Upper lobe of right lung (tissue), 1 donor: ENCODE data around the gene NAGS. TPM values are rescaled to one million over a fixed set of nuclear protein-coding genes. Genes with fewer than 3 reads are reported as not detected.
"Not testable (repeated sequence)": the region's sequence is repeated elsewhere in the genome, so short reads cannot be mapped to it uniquely, and the experiment has no call there.

Experiments
- ATAC-seq: fragments of 200-7000 bp; cut with Tn5 transposase; one replicate; pipeline ENCODE4 v1.9.1; 2020; ENCODE audit warnings: mild to moderate bottlenecking, moderate library complexity
- DNase-seq: peaks from one replicate; pipeline ENCODE4 v3.0.0-alpha.2; 2020
- H3K27ac ChIP-seq: fragments of 200-600 bp; one replicate; pipeline ENCODE4 v1.8.0; 2022
- H3K27me3 ChIP-seq: fragments of 200-600 bp; one replicate; pipeline ENCODE4 v1.8.0; 2022; ENCODE audit warnings: mild to moderate bottlenecking
- H3K36me3 ChIP-seq: fragments of 200-600 bp; one replicate; pipeline ENCODE4 v1.8.0; 2022
- H3K4me1 ChIP-seq: fragments of 200-600 bp; one replicate; pipeline ENCODE4 v1.8.0; 2022
- H3K4me3 ChIP-seq: fragments of 200-600 bp; one replicate; pipeline ENCODE4 v1.8.0; 2022; ENCODE audit warnings: mild to moderate bottlenecking
- H3K9me3 ChIP-seq: fragments of 200-600 bp; one replicate; pipeline ENCODE4 v1.8.0; 2022
- intact Hi-C: fragments of 100-400 bp; cut with DNase I; formaldehyde crosslinking; loops from one replicate; pipeline ENCODE4 v1.11.0; 2022
- total RNA-seq: library from RNA; stranded (reverse); fragmentation: NEBNext Ultra II Directional; extraction: Animal tissue kit (Norgen Biotek cat#: 25700); gene quantifications from one replicate; pipeline ENCODE4 v1.2.1, GENCODE V29; 2021
- TF ChIP-seq, protein P1 (sequence below): fragments of 200-600 bp; IDR thresholded peaks from one replicate; pipeline ENCODE4 v1.8.0; 2022; ENCODE audit warnings: antibody characterized with exemption
- donor health status: DM: no; HTN: yes; CAD: no; lungs with severe emphysema.

NAGS gene
- total RNA-seq, 1 donor from 2014 or later = 7.1 TPM

DNA sequence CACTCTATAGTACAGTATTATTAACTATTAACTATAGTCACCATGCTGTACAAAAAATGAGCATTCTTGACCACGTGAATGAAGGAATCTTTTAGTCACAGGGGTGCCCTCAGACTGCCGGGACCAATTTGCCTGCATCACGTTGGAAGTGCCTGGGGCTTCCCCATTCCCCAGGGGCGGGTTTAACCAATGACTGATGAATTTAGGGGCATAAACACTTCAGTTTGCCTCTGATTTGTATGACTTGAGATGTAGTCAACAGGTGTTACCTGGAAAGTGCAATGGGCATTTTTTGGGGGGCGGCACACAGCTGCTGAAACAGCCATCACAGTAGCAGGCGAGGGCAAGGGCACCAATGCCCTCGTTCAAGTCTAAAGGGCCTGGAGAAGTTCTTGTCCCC, 41.9 kb upstream of the NAGS start:
- H3K9me3 ChIP-seq = no peaks in the 10 kb centered on the region
- DNase-seq (no peak), ATAC-seq (no peak)
- intact Hi-C loops = no loop called here
- H3K4me3 ChIP-seq = no peak overlapping the region
- no peaks in the 10 kb centered on the region for H3K4me1 ChIP-seq
- no peaks in the 10 kb centered on the region for H3K36me3 ChIP-seq
- no peak overlapping the region for H3K27ac ChIP-seq
- TF ChIP-seq, protein P1, sequence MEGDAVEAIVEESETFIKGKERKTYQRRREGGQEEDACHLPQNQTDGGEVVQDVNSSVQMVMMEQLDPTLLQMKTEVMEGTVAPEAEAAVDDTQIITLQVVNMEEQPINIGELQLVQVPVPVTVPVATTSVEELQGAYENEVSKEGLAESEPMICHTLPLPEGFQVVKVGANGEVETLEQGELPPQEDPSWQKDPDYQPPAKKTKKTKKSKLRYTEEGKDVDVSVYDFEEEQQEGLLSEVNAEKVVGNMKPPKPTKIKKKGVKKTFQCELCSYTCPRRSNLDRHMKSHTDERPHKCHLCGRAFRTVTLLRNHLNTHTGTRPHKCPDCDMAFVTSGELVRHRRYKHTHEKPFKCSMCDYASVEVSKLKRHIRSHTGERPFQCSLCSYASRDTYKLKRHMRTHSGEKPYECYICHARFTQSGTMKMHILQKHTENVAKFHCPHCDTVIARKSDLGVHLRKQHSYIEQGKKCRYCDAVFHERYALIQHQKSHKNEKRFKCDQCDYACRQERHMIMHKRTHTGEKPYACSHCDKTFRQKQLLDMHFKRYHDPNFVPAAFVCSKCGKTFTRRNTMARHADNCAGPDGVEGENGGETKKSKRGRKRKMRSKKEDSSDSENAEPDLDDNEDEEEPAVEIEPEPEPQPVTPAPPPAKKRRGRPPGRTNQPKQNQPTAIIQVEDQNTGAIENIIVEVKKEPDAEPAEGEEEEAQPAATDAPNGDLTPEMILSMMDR = no peak
- H3K27me3 ChIP-seq = peaks cover 8% of the 10 kb centered on the region

GRCh38 chr17:43966276-43966675, 38.1 kb upstream of the NAGS start:
- intact Hi-C loops = no loop called here
- H3K27ac ChIP-seq = no peak overlapping the region
- no peaks in the 10 kb centered on the region for H3K4me1 ChIP-seq
- DNase-seq (no peak), ATAC-seq (no peak)
- H3K36me3 ChIP-seq = no peaks in the 10 kb centered on the region
- TF ChIP-seq, protein P1 = no peak
- H3K4me3 ChIP-seq = no peak overlapping the region
- peaks cover 6% of the 10 kb centered on the region for H3K27me3 ChIP-seq
- H3K9me3 ChIP-seq = no peaks in the 10 kb centered on the region

DNA sequence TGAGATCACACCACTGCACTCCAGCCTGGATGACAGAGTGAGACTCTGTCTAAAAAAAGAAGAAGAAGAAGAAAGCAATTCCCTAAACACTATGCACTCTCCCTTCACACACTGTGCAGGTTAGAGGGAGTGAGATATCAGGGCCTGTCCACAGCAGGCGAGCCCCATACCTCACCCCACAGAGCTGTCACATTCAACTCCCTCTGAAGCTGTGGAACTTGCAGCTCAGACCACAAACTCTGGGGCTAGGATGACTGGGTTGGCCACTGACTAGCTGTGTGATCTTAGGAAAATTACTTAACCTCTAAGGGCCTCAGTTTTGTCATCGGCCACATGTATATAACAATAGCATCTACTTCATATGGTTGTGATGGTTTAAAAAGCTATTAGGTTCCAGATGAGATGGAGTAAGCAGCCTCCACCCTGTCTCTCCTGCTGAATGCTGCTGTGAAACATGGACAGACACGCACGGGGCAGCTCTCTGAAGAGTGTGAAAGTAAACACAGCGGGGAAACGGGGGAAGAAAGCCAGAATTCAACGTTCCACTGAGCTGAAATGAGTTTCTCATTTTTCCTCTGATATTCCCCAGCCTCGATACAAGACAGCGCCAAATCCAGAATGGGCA, 37.1 kb upstream of the NAGS start:
- no peak overlapping the region for H3K4me3 ChIP-seq
- DNase-seq (no peak), ATAC-seq (no peak)
- H3K4me1 ChIP-seq = no peaks in the 10 kb centered on the region
- intact Hi-C loops = no loop called here
- no peaks in the 10 kb centered on the region for H3K27me3 ChIP-seq
- H3K9me3 ChIP-seq = no peaks in the 10 kb centered on the region
- no peaks in the 10 kb centered on the region for H3K36me3 ChIP-seq
- TF ChIP-seq, protein P1 = no peak
- H3K27ac ChIP-seq = no peak overlapping the region

- Histone ChIP-seq H3K4me1 (no peaks in the 10 kb centered on the region), H3K27ac (no peak overlapping the region), H3K27me3 (peaks cover 5% of the 10 kb centered on the region), H3K36me3 (no peaks in the 10 kb centered on the region), H3K9me3 (no peaks in the 10 kb centered on the region), H3K4me3 (no peak overlapping the region)
- DNase-seq = no peak
- intact Hi-C loops = no loop called here
- ATAC-seq = no peak
- TF ChIP-seq, protein P1 = no peak
Measured at GRCh38 chr17:43970366-43970765, 34.1 kb upstream of the NAGS start.

GRCh38 chr17:43971436-43971835, 33.0 kb upstream of the NAGS start:
- ATAC-seq, H3K36me3 ChIP-seq, H3K9me3 ChIP-seq, H3K27me3 ChIP-seq, H3K4me1 ChIP-seq, H3K4me3 ChIP-seq, intact Hi-C loops, DNase-seq, H3K27ac ChIP-seq: not testable (repeated sequence)

DNA sequence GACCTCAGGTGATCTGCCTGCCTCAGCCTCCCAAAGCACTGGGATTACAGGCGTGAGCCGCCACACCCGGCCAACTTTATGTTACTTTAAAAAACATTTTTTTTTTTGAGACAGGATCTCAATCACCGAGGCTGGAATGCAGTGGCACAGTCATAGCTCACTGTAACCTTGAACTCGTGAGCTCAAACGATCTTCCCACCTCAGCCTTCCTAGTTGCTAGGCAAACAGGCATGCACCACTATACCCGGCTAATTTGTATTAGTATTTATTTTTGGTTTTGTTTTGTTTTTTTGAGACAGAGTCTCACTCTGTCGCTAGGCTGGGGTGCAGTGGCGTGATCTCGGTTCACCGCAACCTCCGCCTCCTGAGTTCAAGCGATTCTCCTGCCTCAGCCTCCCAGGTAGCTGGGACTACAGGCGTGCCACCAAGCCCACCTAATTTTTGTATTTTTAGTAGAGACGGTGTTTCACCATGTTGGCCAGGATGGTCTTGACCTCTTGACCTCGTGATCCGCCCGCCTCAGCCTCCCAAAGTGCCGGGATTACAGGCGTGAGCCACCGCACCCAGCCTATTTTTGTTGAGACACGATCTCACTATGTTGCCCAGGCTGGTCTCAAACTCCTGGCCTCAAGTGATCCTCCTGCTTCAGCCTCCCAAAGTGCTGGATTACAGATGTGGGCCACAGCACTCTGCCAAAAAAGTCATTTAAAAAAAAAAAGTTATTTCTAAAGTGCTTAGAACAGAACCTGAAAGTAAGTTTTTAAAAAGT, 31.8 kb upstream of the NAGS start:
- H3K9me3 ChIP-seq, ATAC-seq, DNase-seq, H3K4me1 ChIP-seq, H3K27ac ChIP-seq, intact Hi-C loops, H3K36me3 ChIP-seq, H3K4me3 ChIP-seq: not testable (repeated sequence)
- H3K27me3 ChIP-seq = peaks cover 10% of the 10 kb centered on the region
